Right lobe of liver (tissue), 4 donors: ENCODE measurements around the gene TSPO.

Source experiments
- POLR2A ChIP-seq: fragments of 450-650 bp; IDR thresholded peaks from one replicate; pipeline ENCODE4 v1.6.1; 2017; ENCODE audit warnings: antibody characterized with exemption, mild to moderate bottlenecking
- TF ChIP-seq, protein P1 (sequence below), 4 donors: fragments of 200-600 bp in 3 of 4; fragments of 450-650 bp in 1 of 4; IDR thresholded peaks; one replicate each; pipeline versions ENCODE4 v1.5.1 to v1.8.0; 2016 to 2022; ENCODE audit warnings: antibody characterized with exemption in 4 of 4, mild to moderate bottlenecking in 2 of 4
- donor health status: DM: no; HTN: no; CAD: no.
- donor health status: DM: no; HTN: no; CAD: no.
- donor health status: DM: no; HTN: yes; CAD: no.

- TF ChIP-seq, protein P1, sequence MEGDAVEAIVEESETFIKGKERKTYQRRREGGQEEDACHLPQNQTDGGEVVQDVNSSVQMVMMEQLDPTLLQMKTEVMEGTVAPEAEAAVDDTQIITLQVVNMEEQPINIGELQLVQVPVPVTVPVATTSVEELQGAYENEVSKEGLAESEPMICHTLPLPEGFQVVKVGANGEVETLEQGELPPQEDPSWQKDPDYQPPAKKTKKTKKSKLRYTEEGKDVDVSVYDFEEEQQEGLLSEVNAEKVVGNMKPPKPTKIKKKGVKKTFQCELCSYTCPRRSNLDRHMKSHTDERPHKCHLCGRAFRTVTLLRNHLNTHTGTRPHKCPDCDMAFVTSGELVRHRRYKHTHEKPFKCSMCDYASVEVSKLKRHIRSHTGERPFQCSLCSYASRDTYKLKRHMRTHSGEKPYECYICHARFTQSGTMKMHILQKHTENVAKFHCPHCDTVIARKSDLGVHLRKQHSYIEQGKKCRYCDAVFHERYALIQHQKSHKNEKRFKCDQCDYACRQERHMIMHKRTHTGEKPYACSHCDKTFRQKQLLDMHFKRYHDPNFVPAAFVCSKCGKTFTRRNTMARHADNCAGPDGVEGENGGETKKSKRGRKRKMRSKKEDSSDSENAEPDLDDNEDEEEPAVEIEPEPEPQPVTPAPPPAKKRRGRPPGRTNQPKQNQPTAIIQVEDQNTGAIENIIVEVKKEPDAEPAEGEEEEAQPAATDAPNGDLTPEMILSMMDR (IDR thresholded peaks at IDR 0.05): no peak
- no peak for TF ChIP-seq POLR2A
Measured at GRCh38 chr22:43183496-43184277, 32.3 kb downstream of the TSPO start.
